T-helper 2 cell treated with Interferon-gamma antibody and Interleukin-4, amounts not matched to agents 5 μg/mL and 100 μg/mL, for 36 hours (primary cell): Measurements from ENCODE around the gene NXPE4.
"Not testable (repeated sequence)": the region's sequence is repeated elsewhere in the genome, so short reads cannot be mapped to it uniquely, and the experiment has no call there.

ENCODE experiments used
- DNase-seq: peaks from one replicate; pipeline ENCODE4 v3.0.0; 2021; ENCODE audit warnings: low spot score
- H3K27ac Mint-ChIP-seq: one replicate; pipeline ENCODE4 v1.8.0; 2021; ENCODE audit warnings: mild to moderate bottlenecking, mixed read lengths
- H3K27me3 Mint-ChIP-seq: one replicate; pipeline ENCODE4 v1.8.0; 2021; ENCODE audit warnings: low read depth, mixed read lengths
- H3K36me3 Mint-ChIP-seq: one replicate; pipeline ENCODE4 v1.8.0; 2021; ENCODE audit warnings: low read depth, mixed read lengths
- H3K4me1 Mint-ChIP-seq: one replicate; pipeline ENCODE4 v1.8.0; 2021; ENCODE audit warnings: low read depth, mixed read lengths
- H3K4me3 Mint-ChIP-seq: one replicate; pipeline ENCODE4 v1.8.0; 2022; ENCODE audit warnings: mild to moderate bottlenecking, moderate library complexity, mixed read lengths
- H3K9me3 Mint-ChIP-seq: one replicate; pipeline ENCODE4 v1.8.0; 2021; ENCODE audit warnings: mixed read lengths

The NXPE4 gene

DNA sequence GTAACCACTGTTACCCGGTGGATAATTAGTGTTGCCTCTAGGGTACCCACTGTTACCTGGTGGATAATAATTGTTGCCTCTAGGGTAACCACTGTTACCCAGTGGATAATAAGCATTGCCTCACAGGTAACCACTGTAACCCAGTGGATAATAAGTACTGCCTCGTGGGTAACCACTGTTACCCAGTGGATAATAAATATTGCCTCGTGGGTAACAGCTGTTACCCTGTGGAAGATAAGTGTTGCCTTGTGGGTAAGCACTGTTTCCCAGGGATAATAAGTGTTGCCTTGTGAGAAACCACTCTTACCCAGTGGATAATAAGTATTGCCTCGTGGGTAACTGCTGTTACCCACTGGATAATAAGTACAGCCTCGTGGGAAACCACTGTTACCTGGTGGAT is 9.3 kb upstream of the NXPE4 start:
- Mint-ChIP-seq H3K27ac (no peak overlapping the region), H3K36me3 (no peaks in the 10 kb centered on the region), H3K27me3 (no peaks in the 10 kb centered on the region), H3K9me3 (peaks cover 8% of the 10 kb centered on the region), H3K4me3 (no peak overlapping the region), H3K4me1 (no peaks in the 10 kb centered on the region)
- no peak for DNase-seq

DNA sequence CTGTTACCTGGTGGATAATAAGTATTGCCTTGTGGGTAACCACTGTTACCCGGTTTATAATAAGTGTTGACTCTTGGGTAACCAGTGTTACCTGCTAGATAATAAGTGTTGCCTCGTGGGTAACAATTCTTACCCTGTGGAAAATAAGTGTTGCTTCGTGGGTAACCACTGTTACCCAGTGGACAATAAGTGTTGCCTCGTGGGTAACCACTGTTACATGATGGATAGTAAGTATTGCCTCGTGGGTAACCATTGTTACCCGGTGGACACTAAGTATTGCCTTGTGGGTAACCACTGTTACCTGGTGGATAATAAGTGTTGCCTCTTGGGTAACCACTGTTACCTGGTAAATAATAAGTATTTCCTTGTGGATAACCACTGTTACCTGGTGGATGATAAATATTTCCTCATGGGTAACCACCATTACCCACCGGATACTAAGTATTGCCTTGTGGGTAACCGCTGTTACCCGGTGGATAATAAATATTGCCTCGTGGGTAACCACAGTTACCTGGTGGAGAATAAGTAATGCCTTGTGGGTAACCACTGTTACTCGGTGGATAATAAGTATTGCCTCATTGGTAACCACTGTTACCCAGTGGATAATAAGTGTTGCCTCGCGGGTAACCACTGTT is 8.7 kb upstream of the NXPE4 start:
- Mint-ChIP-seq H3K4me3 (no peak overlapping the region), H3K27me3 (no peaks in the 10 kb centered on the region), H3K4me1 (no peaks in the 10 kb centered on the region), H3K27ac (no peak overlapping the region), H3K36me3 (no peaks in the 10 kb centered on the region), H3K9me3 (peaks cover 8% of the 10 kb centered on the region)
- no peak for DNase-seq

DNA sequence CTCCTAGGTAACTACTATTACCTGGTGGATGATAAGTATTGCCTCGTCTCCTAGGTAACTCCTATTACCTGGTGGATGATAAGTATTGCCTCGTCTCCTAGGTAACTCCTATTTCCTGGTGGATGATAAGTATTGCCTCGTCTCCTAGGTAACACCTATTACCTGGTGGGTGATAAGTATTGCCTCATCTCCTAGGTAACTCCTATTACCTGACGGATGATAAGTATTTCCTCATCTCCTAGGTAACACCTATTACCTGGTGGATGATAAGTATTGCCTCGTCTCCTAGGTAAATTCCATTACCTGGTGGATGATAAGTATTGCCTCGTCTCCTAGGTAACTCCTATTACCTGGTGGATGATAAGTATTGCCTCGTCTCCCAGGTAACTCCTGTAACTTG is 7.6 kb upstream of the NXPE4 start:
- H3K36me3 Mint-ChIP-seq, H3K27me3 Mint-ChIP-seq, H3K27ac Mint-ChIP-seq, DNase-seq, H3K4me1 Mint-ChIP-seq, H3K9me3 Mint-ChIP-seq, H3K4me3 Mint-ChIP-seq: not testable (repeated sequence)

DNA sequence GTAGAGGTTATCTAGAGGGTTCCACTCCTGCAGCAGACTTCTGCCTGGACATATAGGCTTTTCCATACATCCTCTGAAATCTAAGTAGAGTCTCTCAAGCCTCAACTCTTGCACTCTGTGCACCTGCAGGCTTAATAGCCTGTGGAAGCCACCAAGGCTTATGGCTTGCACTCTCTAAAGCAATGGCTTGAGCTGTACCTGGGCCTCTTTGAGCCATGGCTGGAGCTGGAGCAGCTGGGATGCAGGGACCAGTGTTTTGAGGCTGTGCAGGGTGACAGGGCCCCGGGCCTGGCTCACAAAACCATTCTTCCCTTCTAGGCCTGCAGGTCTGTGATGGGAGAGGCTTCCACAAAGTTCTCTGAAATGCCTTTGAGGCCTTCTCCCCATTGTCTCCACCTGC is 2.9 kb upstream of the NXPE4 start:
- H3K4me3 Mint-ChIP-seq: no peak overlapping the region
- no peaks in the 10 kb centered on the region for H3K4me1 Mint-ChIP-seq
- H3K27me3 Mint-ChIP-seq: no peaks in the 10 kb centered on the region
- DNase-seq: no peak
- H3K36me3 Mint-ChIP-seq: no peaks in the 10 kb centered on the region
- H3K9me3 Mint-ChIP-seq: no peaks in the 10 kb centered on the region
- H3K27ac Mint-ChIP-seq: no peak overlapping the region

DNA sequence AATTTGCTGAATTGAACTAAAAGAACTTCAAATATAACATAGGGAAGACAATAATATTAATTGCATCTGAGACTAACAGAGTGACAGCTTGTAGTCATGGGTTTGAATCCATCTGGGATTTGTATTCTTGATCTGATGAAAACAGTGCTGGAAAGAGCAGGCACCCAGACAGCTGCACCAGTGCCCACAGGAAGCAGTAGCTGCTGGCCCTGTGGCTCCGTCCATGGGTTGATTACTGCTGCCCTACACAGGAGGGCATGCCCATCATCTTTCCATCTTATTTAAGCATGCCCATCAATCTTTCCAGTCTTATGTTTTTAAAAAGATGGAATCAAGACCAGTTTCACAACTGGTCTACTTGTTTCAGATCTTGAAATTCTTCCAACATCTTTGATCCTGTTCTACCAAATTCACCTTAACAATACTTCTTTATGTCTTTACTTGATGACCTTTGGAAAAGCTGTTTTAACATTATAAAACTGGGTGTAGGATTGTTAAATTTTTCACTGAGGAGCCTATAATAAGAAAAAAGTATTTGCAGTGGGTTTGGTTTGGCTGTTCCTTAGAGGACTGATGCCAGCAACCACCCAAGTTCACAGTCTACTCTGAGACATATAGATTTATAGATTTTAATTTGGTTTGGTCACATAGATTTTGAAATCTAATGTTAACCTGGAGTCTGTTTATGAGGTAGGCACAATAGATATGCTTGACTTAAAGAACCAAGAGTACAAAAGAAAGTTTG is 761 bp upstream of the NXPE4 start:
- H3K4me1 Mint-ChIP-seq: no peaks in the 10 kb centered on the region
- no peak for DNase-seq
- peaks cover 2% of the 10 kb centered on the region for H3K27me3 Mint-ChIP-seq
- H3K36me3 Mint-ChIP-seq: no peaks in the 10 kb centered on the region
- H3K27ac Mint-ChIP-seq: no peak overlapping the region
- H3K9me3 Mint-ChIP-seq: no peaks in the 10 kb centered on the region
- no peak overlapping the region for H3K4me3 Mint-ChIP-seq

DNA sequence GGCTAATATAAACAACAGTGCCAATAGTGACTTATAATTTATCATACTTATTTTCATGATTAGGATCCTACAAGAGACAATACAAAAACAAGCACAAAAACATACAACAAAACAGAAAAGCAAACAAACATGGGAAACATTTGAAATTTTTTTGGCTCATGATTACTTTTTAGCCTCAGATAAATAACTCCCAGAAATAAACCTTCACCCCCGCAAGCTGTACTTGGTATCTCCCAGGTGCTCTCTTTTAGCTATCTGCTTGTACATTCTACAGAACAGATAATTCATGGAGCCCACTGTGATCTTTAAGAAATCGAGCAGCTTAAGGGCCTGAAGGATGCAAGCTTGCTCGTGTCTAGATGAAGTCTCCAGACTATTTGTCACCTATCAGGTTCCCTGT is 883 bp downstream of the NXPE4 start:
- Mint-ChIP-seq H3K9me3 (no peaks in the 10 kb centered on the region), H3K27ac (no peak overlapping the region), H3K4me3 (no peak overlapping the region), H3K27me3 (peaks cover 2% of the 10 kb centered on the region), H3K4me1 (no peaks in the 10 kb centered on the region), H3K36me3 (no peaks in the 10 kb centered on the region)
- DNase-seq: no peak

DNA sequence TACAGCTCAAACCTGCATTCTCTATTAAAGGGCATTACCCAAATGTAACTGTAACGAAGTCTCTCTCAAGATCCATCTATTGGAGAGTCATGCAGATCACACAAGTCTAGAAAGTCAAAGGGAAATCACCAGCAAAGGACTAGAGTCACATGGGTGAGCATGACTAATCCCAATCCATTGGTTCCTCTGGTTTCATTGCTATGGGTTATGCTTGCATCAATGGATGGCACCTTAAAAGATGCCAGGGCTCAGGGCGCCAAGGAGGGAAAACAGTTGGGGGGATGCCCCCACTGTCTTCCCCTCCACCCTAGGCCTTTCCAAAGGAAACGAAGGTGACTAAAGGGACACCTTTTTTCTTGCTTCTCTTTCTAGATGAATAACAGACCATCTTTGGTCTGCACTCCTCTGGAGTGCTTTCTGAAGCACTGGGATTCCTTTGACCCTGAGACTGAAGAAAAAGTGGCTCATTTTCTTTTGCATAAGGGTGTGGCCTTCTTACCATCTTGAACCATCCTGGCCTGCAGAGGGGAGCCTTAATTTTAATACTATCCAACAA is 8.1 kb downstream of the NXPE4 start:
- H3K36me3 Mint-ChIP-seq: no peaks in the 10 kb centered on the region
- H3K27ac Mint-ChIP-seq: no peak overlapping the region
- H3K4me1 Mint-ChIP-seq: no peaks in the 10 kb centered on the region
- H3K9me3 Mint-ChIP-seq: peaks cover 29% of the 10 kb centered on the region
- no peak for DNase-seq
- H3K27me3 Mint-ChIP-seq: peaks cover 2% of the 10 kb centered on the region
- no peak overlapping the region for H3K4me3 Mint-ChIP-seq

DNA sequence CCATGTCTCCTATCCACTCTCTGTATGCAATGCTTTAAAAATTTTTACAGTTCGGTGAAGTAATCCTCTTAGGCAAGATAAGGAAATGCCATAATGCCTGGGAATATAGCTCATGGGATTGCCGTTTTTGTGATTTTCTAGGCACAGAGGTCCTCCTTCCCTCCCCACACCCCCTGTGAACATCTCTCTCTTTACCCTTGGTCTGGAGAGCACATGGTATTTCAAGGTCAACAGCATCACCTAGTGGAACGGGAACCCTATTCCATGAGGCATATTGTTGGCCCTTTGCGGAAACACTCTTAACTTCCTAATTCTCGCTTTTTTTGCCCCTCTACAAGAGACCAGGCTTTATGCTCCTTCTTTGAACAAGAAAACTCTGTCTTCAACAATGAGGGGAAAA is 8.8 kb downstream of the NXPE4 start:
- no peaks in the 10 kb centered on the region for H3K4me1 Mint-ChIP-seq
- H3K27me3 Mint-ChIP-seq: no peaks in the 10 kb centered on the region
- H3K27ac Mint-ChIP-seq: no peak overlapping the region
- H3K36me3 Mint-ChIP-seq: no peaks in the 10 kb centered on the region
- H3K4me3 Mint-ChIP-seq: no peak overlapping the region
- DNase-seq: no peak
- H3K9me3 Mint-ChIP-seq: peaks cover 29% of the 10 kb centered on the region

DNA sequence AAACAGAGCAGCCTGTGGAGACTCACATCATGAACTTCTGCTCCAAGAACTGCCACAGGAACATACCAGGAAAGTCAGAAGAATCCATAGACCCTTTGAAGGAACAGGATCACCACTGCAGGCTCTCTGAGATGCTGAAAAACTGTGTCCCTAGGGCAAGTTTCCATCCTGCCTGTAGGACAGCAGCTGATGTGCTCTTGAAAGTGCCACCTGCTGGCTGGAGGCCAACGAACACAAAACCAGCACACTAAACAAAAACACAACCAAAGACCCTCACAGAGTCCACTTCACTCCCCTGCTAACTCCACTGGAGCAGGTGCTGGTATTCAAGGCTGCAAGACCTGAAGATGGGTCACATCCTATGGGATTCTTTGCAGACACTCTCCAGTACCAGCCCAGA is 23.9 kb downstream of the NXPE4 start:
- DNase-seq: no peak
- Mint-ChIP-seq H3K4me3 (no peak overlapping the region), H3K9me3 (no peaks in the 10 kb centered on the region), H3K27ac (no peak overlapping the region), H3K4me1 (no peaks in the 10 kb centered on the region), H3K36me3 (no peaks in the 10 kb centered on the region), H3K27me3 (no peaks in the 10 kb centered on the region)

DNA sequence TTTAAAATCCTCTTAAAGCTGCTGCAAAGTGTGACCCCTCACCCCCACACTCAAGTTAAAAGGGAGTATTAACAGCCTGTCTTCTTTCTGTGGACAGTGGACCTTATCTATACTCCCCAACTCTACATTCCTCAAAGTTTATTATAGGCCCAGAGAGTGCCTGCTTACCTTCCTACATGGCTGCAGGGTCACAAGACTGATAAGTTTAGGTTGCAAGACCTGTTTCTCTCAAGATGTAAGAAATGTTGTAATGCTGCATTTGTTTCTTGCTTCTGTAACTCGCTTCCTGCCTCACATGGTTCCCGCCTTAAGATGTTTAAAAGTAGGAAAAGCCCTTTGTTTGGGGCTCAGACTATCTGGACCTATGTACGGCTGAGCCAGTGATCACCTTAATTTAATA is 25.8 kb downstream of the NXPE4 start:
- H3K36me3 Mint-ChIP-seq: no peaks in the 10 kb centered on the region
- H3K4me1 Mint-ChIP-seq: no peaks in the 10 kb centered on the region
- no peaks in the 10 kb centered on the region for H3K9me3 Mint-ChIP-seq
- no peak for DNase-seq
- no peak overlapping the region for H3K4me3 Mint-ChIP-seq
- H3K27me3 Mint-ChIP-seq: no peaks in the 10 kb centered on the region
- H3K27ac Mint-ChIP-seq: no peak overlapping the region

DNA sequence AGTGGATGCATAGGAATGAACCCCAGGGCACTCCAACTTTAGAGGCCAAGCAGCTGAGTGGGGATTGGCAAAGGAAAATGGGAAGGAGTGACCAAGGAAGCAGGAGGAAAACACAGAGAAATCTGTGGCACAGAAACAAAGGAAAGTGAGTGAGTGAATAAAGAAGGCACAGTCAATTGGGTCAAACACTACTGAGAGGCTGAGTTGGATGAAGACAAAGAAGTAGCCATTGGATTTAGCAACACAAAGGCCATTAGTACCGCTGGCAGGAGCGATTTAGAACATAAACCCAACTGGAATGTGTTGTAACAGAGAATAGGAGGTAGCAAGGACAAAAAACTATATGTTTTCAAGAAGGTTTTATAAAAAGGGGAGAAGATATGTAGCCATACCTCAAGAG is 29.3 kb downstream of the NXPE4 start:
- Mint-ChIP-seq H3K27me3 (no peaks in the 10 kb centered on the region), H3K4me1 (no peaks in the 10 kb centered on the region), H3K9me3 (no peaks in the 10 kb centered on the region), H3K36me3 (no peaks in the 10 kb centered on the region), H3K4me3 (no peak overlapping the region), H3K27ac (no peak overlapping the region)
- no peak for DNase-seq

DNA sequence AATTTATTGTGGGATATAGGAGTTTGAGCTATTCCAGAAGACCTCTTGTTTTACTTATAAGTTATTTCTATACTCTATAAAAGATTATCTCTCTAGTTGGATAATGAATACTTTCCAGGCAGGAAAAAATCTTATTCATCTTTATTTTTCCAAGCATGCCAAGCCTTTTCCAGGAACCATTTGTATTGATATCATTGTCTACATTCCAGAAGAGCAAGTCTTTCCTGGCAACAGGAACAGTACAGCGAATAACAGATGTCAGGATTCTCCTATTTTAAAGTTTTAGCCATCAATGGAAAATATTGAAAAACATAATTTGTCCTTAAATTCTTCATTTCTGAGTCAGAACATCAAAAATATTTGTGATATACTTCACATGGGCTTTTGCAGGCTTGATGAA is 30.8 kb downstream of the NXPE4 start:
- no peak for DNase-seq
- Mint-ChIP-seq H3K36me3 (no peaks in the 10 kb centered on the region), H3K9me3 (no peaks in the 10 kb centered on the region), H3K4me3 (no peak overlapping the region), H3K27ac (no peak overlapping the region), H3K27me3 (no peaks in the 10 kb centered on the region), H3K4me1 (no peaks in the 10 kb centered on the region)

DNA sequence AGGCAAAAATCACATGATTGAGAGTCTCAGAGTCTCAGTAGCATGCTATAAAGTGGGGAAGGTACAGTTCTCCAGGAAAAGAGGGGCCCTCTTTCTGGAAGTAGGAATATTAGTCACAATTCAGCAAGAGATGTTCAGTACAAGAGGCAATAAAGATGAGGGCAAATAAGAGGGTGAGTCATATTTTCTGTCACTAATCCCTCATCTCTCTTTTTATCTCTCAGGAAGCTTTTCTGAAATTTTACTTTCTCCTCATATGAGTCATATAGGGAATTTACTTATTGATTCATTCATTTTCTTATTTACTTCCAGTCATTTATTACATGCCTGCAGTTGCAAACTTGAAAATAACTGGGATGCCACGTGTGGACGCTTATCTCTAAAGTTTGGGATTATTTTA is 32.5 kb downstream of the NXPE4 start:
- no peaks in the 10 kb centered on the region for H3K9me3 Mint-ChIP-seq
- H3K4me3 Mint-ChIP-seq: no peak overlapping the region
- no peak overlapping the region for H3K27ac Mint-ChIP-seq
- DNase-seq: no peak
- H3K27me3 Mint-ChIP-seq: no peaks in the 10 kb centered on the region
- H3K4me1 Mint-ChIP-seq: no peaks in the 10 kb centered on the region
- no peaks in the 10 kb centered on the region for H3K36me3 Mint-ChIP-seq

DNA sequence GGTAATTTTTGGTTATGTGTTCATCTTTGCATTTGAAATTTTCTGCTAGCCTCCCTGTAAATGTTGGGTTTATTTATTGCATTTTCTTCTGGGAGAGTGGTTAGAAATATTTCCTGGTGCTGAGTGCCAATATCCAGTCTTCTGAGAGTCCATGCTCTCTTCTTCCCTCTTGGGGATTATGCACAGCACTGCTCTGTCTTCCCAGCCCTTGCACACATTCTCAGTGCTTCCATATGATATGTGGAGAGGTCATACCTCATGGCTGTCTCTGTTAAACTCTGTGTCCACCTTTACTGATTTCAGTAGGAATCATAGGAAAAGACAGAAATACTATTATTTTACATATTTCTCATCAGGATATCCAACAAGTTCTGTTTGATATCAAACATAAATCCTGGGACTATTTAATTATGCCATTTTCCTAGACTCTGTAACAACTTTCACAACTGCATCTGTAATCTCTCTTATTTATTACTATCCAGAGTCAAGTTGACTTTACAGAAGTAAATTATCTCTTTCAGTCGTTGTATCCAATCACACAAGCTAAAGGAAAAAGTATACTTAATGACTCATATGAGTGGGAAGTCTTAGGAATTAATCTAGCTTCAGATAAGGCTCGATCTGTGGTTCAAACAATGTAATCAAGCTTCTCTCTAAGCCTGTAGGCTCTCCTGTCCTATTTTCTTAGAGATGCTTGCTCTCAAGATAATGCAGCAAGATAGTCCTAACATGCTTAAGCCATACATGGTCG is 33.2 kb downstream of the NXPE4 start:
- Mint-ChIP-seq H3K27me3 (no peaks in the 10 kb centered on the region), H3K4me1 (no peaks in the 10 kb centered on the region), H3K4me3 (no peak overlapping the region), H3K36me3 (no peaks in the 10 kb centered on the region), H3K27ac (no peak overlapping the region), H3K9me3 (no peaks in the 10 kb centered on the region)
- DNase-seq: no peak
